Measurements from ENCODE around the gene POLR3C.
"Not testable (repeated sequence)": the region's sequence is repeated elsewhere in the genome, so short reads cannot be mapped to it uniquely, and the experiment has no call there.

Gene POLR3C

DNA sequence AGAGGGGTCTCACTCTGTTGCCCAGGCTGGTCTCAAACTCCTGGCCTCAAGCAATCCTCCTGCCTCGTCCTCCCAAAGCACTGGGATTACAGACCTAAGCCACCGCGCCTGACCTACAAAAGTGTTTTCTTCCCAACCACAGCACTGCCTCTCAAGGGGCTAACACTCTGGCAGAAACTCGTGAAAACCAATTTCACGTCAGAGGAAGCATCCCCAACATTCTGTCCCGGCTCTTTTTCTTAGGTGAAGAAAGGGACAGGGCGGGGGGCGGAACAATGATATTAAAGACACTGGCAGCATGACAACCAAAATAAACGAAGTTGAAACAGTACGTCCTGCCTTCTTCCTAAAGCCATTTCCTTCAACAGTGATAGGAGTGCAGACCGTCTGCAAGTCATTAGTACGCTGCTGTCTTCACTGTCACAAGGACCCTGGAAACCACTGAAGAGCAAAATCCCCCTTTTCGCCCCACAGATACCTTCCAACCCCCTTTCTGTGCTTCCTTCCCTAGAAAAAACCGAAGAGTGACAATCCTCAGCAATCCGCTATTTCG is 1.1 kb upstream of the POLR3C start:
- not testable (repeated sequence) for DNase-seq (ENCODE audit: low spot score)

DNA sequence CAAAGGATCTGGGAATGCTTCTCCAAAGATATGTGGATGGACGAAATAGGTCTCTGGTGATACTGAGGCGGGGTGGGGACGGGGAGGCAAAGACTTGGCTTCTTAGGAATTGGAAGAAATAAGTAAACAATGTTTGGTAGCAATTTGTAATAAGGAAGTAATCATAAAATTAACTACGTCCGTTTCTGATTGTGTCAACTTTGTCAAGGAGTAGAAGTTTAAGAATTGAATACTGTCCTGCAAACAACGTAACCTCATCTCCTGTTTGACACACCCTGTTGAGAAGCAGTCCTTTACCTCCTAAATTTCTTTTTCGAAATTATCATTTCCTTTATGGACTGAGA is 471 bp downstream of the POLR3C start:
- no peak for DNase-seq (ENCODE audit: low spot score)

DNA sequence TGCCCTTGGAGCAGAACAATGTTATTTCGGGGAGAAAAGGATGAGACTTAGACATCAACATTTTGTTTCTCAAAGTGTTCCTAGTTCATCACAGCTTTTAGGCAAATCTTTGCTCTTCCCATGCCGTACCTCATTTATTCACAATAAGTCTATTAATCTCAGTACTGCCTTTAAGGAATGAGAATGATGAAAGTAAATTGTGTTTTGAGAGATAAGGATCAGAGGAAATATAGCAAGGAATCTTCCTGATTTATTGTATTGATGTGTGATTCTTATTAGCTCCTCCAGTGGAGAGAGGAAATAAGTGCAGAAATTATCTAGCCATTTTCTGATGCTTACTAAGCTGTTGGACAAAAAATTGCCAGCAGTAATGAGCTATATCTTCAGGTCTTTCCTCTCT is 2.0 kb downstream of the POLR3C start:
- no peak for DNase-seq (ENCODE audit: low spot score)

DNA sequence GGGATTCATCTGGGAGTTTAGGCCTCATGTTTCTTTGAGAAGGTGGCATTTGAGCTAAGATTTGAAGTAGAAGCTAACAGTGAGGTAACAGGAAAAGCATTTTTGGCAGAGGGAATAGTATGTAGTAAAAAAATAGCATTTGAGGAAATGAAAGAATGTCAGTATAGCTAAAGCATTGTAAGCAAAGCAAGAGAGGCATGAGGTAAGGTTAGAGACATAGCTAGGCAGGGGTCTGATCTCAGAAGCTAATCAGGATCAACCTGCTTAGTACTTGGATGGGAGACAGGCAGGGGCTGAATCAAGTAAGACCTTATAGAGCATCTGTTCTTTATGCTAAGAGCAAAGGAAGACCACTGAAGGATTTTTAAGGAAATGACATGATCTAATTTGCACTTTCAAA is 4.0 kb downstream of the POLR3C start:
- DNase-seq (ENCODE audit: low spot score) = no peak

DNA sequence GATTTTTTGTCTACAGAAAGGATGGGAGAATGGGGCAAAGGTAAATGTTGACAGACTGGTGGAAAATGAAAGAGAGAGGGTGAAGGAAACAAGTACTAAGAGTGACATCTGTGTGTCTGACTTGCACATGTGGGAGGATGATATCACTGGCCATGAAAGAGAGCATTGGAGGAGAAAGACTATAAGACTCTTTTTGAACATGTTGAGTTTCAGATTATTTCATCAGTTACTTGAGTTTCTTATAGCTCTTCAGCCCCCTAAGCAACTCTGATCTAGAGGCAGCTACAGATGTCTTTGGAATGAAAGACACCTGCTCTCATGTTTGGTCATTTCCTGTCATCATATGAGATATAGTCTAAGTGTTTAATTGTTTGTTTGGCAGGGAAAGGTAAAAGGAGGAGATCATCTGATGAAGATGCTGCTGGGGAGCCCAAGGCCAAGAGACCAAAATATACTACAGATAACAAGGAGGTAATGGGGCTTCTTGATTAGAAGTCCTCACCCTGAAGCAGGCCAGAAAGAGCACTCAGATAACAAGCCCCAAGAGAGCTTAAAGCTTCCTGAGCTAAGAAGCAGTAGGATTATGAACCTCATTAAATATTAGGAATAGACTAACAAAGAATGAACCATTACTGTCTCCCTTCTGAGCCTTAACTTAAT is 4.5 kb downstream of the POLR3C start:
- DNase-seq (ENCODE audit: low spot score) = no peak

DNA sequence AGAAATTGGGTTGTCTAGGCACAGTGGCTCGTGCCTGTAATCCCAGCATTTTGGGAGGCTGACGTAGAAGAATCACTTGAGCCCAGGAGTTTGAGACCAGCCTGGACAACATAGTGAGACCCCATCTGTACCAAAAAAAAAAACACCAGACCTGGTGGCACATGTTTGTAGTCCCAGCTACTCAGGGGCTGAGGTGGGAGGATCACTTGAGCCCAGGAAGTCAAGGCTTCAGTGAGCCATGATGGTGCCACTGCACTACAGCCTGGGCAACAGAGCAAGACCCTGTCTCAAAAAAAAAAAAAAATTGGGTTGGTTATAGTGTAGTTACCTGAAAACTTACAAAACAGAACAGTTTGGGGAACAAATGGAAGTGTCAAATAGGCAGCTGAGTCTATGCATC is 6.8 kb downstream of the POLR3C start:
- DNase-seq (ENCODE audit: low spot score) = not testable (repeated sequence)

DNA sequence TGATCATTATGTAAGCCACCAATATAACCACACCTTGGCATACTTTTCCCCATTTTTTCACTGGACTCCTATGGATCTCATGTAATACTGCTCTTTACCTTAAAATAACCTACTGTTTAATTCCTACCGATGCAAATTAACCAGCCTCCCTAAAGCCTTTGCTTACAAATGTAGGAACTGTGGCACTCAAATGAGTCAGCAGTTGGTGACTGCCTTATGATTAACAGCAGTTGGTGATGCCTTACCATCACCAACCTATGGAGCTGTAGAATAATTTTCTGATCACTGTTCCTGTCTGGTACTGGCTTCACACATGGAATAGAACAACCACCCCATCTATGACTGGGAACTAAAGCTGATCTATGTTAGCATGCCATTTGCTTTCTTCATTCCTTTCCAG is 13.7 kb downstream of the POLR3C start:
- DNase-seq (ENCODE audit: low spot score) = no peak

DNA sequence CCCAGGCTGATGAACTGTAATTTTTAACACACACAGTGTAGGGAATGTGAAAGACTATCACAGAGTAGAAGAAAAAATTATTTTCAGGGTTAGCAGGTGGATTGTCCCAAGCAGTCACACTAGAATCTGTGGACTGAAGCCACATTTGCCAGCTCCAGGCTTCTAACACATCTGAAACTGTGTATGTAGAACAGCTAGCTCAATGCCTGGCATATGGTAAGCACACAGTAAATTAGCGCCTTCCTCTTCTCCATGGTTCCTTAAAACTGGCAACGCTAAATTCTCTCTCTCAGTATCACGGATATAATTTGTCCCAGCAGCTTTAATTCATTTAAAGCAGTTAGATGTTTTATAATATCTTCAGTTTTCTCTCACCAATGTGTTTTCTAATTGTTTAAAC is 19.0 kb downstream of the POLR3C start:
- DNase-seq (ENCODE audit: low spot score) = no peak

DNA sequence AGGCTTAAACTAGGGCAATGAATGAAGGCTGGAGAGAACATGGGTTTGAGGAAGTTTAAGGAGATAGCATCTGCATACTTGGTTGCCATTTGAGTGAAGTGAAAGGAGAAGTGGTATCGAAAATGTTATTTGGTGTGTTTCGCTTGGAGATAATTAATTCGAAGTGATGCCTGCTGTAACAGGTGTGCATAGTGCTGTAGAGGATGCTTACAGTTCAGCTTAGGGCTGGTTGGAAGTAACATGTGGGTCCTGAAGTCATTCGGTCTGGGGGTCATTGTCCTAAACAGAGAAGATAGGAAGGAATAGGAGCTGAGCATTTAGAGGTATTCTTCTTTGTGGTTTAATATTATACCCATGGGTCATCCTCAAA is 21.1 kb downstream of the POLR3C start:
- DNase-seq (ENCODE audit: low spot score) = no peak

DNA sequence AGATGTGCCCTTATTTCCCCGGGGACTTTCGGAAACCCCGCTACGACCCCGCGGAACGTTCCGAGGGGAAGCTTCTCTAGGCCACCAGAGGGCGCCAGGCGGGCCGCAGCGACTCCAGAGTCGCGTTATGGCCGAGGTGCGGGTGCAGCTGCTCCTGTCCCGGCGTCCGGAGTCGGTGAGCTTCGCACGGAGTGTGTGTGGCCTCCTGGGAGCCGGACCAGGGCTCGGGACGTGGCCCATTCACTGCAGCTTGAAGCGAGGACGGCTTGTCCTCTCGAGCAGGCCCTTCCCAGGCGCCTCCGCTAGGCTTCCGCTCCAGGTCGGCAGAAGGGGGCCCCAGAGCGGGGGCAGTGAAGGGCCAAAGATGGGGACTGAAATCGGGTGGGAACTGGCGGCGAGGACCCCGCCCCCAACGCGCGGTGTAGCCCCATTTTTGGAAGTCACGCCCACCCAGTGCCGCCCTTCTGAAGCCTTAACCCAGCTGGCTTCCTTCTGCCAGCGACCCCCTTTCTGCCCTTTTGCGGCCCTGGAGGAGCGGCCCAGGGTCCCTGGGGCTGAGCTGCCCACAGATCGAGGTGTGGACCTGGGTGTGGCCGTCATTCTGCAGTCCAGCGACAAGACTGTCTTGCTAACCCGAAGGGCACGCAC is 21.6 kb downstream of the POLR3C start, which contains the start of gene NUDT17:
Gene NUDT17, plus strand, starts transcription at position 117 of the 648 bp plus-strand sequence. Its CDS starts 11 bp downstream, at position 128.
- DNase-seq (ENCODE audit: low spot score) = peak; percentile 89

DNA sequence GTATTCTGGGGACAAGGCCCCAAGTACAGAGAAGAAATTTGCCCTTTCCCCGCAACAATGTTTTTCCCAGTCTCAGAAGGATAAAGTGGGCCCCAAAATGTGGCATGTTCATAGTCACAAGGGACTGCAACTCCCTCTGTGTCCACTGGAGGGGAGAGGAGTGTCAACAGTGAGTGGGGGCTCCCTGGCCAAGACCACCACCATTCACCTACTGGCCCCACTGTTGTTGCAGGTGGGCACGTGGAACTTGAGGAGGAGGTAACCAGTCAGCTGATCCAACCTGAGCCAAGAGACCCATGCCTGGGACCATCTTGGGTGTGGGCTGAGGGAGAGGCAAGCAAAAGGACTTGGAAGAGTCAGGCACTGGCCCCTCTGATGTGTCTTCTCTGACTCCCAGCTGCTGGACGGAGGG is 22.2 kb downstream of the POLR3C start:
- DNase-seq (ENCODE audit: low spot score) = peak; percentile 55

DNA sequence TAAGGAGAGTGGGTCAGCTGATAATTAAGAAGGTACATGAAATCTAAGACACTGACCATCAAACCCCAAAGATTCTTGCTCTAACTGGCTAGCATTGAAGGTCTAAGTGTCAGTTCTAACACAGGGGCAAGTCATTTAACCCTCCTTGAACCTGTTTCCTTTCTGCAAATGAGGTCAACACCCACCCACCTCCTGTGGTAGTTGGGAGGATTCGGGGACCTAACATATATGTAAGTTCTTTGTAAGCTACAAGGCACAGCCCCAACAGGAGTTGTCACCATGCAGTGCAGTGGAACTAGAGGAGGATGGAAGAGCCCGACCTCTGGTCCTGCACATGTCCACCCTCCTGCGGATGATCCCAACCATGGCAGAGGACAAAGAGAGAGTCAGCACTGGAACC is 23.8 kb downstream of the POLR3C start:
- no peak for DNase-seq (ENCODE audit: low spot score)

DNA sequence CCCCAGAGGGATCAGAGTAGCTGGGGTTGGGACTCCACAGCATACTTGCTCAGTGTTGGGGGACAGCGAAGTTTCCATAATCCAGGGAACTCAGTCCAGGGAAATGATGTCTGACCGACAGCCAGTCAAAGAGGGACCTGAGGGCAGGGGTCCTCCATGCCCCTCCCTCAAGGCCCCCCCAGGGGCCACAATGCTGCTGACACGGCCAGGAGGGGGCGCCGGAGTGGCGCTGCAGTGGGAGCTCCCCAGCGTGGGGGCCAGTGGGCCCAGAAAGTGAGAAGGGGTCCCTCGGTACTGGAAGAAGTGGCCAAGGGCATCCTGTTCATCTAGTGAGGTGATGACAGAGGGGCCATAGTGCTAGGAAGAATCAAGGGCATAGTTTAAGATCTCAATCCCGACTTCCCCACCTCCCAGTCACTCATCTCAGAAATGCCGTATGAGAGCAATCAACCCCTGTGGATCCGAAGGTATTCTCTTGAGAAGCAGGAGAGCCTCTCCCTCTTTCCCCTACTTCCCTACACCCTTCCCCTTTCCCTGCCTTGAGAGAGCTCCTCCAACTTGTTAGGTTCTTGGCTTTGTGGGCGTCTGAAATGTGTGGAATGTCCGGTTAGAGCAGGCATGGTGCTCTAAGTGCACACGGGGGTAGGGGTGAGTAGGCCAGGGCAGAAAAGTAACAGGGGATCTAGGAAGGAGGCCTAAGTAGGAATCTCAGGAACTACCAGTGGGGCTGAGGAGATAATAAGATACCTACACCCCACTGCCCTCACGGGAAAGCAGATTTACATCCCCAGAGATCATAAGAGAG is 25.6 kb downstream of the POLR3C start:
- DNase-seq (ENCODE audit: low spot score) = peak; percentile 90

DNA sequence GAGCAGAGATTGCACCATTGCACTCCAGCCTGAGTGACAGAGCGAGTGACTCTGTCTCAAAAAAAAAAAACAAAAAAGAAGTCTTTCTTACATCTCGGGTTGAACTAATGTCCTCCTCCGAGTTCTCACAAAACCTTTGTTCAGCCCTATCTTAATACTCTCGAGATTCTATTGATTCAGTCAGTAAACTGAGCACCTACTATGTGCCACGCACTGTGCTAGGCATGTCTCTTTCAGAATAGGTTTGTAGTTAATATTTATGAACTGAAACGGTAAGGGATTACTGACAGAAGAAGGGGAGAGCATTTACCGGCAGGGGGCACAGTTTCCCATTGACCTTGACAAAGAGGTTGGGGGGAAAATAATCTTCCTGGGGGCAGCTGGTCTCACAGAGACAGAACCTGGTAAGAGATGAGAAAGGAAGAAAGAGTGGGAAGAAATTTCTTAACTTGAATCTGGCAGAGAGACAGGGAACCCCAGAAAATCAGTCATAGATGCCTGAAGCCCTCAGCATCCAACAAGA is 31.5 kb downstream of the POLR3C start:
- no peak for DNase-seq (ENCODE audit: low spot score)

DNA sequence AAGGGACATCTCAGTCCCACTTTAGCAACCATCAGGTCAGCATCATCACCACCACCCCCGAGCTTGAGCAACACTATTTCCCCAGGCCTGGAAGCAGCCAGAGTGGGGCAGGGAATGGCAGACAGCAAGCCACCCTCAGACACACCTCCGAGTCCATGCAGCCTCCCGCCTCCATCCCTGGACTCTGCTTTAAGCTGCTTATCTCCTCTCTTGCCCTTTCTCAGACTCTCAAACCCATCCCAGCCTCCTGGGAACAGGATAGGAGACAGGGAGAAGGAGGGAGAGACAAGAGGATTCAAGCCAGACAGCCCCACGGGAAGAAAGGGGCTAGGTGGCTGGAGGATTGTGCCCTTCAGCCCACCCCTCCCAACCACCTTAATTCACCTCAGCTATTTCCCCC is 33.2 kb downstream of the POLR3C start:
- no peak for DNase-seq (ENCODE audit: low spot score)

DNA sequence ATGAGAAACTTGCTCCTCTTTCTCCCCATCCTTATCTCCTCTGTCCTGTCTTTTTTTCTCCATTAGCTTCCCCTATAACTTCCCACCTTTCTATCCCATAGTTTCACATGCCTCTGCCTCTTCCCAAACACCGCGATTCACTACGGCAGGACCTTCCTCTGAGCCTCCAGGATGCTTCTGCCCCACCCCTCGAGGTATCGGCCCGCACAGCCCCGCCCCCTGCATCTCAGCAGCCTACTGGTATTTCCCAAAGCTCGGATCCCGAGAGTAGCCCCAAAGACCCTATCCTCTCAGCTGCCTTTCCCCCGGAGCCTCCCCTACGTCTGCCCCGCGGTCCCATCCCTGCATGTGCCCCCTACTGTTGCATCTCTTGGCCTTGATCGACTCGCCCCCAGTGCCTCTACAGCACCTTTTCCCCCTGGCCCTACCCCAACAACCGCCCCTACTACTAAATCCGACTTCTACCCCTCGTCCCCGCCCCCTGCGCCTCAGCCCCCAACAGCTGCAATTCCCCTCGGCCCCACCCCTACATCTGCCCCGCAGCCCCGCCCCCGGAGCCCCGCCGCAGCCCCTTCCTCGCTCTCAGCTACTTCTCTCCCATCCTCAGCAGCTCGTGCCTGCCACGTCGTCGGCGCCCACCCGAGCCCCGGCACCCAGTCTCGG is 34.4 kb downstream of the POLR3C start:
- peak; percentile 73 for DNase-seq (ENCODE audit: low spot score)

DNA sequence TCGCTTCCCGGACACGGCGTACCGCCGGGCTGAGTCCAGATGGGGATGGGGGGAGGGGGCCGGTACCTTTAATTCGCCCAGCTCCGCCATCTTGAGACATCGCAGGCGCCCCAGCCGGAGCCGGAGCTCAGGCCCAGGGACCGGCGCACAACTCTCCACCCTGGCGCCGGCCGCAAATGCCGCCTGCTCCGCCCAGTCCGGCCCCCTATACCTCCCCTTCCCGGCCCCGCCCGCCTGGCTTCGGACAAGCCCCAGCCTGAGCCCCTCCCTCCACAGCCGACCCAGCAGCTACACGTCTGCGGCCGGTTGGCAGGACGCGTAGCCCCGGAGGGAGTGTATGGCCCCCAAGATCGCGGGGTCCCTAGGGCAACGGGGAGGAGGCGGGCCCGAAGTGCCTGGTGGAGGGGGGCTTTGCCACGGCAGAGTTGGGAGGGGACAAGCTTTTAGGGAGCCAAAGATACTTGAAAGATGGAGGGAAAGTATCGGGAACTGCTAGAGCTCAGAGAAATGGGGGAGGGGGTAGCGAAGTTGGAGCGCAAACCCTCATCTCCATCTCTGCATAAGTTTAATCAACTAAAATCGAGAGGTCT is 35.0 kb downstream of the POLR3C start, which contains the start of gene PIAS3:
Gene PIAS3, minus strand, starts transcription at position 181 of the 590 bp plus-strand sequence. Its CDS starts 91 bp downstream, at position 90.
- peak; percentile 97 for DNase-seq (ENCODE audit: low spot score)

DNA sequence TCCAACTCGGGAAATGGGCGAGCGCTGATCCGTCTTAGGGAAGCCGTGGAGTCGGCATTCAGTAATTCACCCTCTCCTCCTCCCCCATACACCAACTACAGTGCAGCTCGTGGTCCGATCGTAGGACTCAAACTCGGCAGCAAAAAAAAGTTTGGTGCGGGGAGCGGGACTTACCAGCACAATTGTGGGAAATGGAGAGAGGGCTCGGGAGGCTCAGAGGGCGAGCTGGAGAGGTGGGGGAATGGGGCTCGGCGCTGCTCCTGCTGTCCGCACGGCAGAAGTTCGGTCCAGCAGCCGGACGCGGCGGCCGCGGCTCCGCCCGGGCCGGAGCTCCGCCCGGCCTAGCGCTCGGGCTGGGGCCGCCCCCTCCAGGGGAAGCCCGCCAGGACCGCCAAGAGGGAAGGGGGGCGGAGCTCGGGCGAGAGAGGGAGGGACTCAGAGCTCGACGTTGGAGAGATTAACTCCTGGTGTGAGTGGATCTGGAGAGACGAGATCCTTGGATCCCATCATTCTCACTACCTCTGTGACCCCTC is 35.6 kb downstream of the POLR3C start:
- peak; percentile 94 for DNase-seq (ENCODE audit: low spot score)

DNA sequence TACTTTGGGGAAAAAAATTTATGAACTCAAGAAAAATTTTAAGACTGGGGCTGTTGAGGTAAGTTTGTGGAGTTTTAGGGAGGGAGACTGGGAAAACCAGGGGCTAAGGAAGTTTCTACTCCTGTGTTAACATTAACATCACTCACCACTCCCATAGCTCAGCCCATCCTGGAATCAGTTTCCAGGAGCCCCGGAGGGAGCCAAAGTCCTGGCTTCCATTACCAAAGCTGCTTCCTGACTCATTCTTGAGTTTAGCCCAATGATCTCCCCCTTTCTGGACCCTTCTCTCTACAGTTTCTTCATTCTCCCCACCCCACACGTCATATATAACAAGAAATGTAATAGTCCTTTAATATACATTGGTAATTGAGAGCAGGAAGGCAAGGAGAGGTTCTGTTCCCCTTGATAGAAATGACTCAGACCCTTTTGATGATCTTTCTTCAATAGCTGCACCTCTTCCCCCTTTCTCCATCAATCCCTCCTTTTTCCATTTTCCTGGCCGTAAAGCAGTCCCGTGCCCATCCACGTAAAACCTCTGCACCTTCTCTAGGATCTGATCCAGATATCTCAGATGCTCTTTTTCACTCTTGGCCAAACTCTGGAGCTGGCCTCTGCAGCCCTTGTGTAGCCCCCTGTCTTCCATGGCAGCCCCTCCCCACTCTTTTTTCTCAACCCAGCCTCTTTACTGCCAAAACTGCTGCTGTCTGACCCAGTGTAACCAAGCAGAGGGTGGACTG is 39.5 kb downstream of the POLR3C start:
- no peak for DNase-seq (ENCODE audit: low spot score)

DNA sequence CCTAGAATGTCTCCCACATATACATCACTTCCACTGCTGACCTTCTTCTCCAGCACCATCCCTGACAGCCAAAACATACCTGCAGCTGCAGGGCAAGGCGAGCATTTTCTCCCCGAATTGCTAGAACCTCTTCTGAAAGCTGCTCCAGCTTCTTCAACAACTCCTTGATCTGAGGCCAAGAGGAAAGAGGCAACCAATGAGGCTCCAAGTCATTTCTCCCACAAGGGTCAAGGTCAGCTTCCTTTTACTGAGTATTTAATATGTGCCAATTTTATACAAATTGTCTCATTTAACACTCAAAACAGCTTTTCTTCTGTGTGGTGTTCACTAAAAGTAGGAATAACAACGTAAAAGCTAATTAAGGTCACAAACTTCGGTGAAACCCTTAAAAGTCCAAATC is 44.2 kb downstream of the POLR3C start:
- no peak for DNase-seq (ENCODE audit: low spot score)

All from hepatic stellate cell (primary cell).